K562 (cell line): ENCODE data around the gene SMARCA4. TPM values are rescaled to one million over a fixed set of nuclear protein-coding genes. Genes with fewer than 3 reads are reported as not detected.

ENCODE experiments used
- ATAC-seq: fragments of 200-7000 bp; cut with Tn5 transposase; 3 replicates; pipeline ENCODE4 v1.9.1; 2020; ENCODE audit warnings: moderate library complexity
- BruUV-seq: library from RNA; stranded (reverse); fragments of 400-500 nt; replicated peaks from 2 replicates; lab custom pipeline; 2021; lab: Mats Ljungman, UMichigan
- CTCF ChIA-PET: fragments of 300-600 bp; formaldehyde crosslinking; extraction: SDS; loops from one replicate; lab custom pipeline; 2021; ENCODE audit warnings: low intra/inter-chr PET ratio; lab: Yijun Ruan, JAX
- POLR2A ChIA-PET: fragments of 300-600, 350-650 bp; sonication (Branson Sonifier 250); formaldehyde crosslinking; extraction: SDS; loops from one replicate; lab custom pipeline; 2021; ENCODE audit warnings: antibody characterized with exemption, inconsistent platforms; lab: Yijun Ruan, JAX
- DNase-seq, 4 experiments: peaks; one replicate each; pipeline versions ENCODE4 v3.0.0 to v3.0.0-alpha.2; 2011 to 2018; ENCODE audit warnings: low spot score in 3 of 4, mixed read lengths in 3 of 4; ENCODE audit errors: extremely low read depth in 1 of 4
- FAIRE-seq: peaks from 2 replicates; lab custom pipeline; 2011; peaks lifted over from hg19 to GRCh38; lab: Jason Lieb, UNC
- H2AFZ ChIP-seq: 2 replicates; pipeline ENCODE4 v1.6.0; 2011; ENCODE audit warnings: low read depth, low read length, control low read depth, inconsistent platforms
- H3K27ac ChIP-seq: fragments of 200-600 bp; 3 replicates; pipeline ENCODE4 v1.8.0; 2011; ENCODE audit warnings: low read depth, mild to moderate bottlenecking, control low read depth, inconsistent platforms, low read length, moderate library complexity, mixed read lengths; ENCODE audit errors: extremely low read depth
- H3K27me3 ChIP-seq, 2 experiments: fragments of 300-600 bp in 1 of 2; 2 replicates in 1 of 2; 3 replicates in 1 of 2; pipeline versions ENCODE4 v1.6.0 to v1.8.0; 2011; ENCODE audit warnings: inconsistent platforms in 2 of 2, low read length in 2 of 2, mild to moderate bottlenecking in 1 of 2, mixed read lengths in 1 of 2, moderate library complexity in 1 of 2; ENCODE audit not compliant: control insufficient read depth in 2 of 2, insufficient read depth in 2 of 2
- H3K36me3 ChIP-seq: fragments of 300-600 bp; 3 replicates; pipeline ENCODE4 v1.8.0; 2011; ENCODE audit warnings: mild to moderate bottlenecking, low read length, inconsistent platforms; ENCODE audit not compliant: control insufficient read depth, insufficient read depth
- H3K4me1 ChIP-seq, 2 experiments: fragments of 200-600 bp in 1 of 2; replicated peaks in 1 of 2; 2 replicates in 1 of 2; 3 replicates in 1 of 2; pipeline versions ENCODE4 v1.5.1 to v1.8.0; 2011; ENCODE audit warnings: inconsistent platforms in 2 of 2, low read length in 2 of 2, mild to moderate bottlenecking in 1 of 2, mixed read lengths in 1 of 2, moderate library complexity in 1 of 2; ENCODE audit not compliant: control insufficient read depth in 2 of 2, insufficient read depth in 2 of 2
- H3K4me2 ChIP-seq: 2 replicates; pipeline ENCODE4 v1.6.1; 2011; ENCODE audit warnings: low read length, control low read depth, inconsistent platforms, mixed read lengths; ENCODE audit not compliant: insufficient read depth
- H3K4me3 ChIP-seq: fragments of 200-600 bp; sonication (generic), shearing (Covaris generic); 2 replicates; pipeline ENCODE4 v1.5.1; 2016; ENCODE audit warnings: control low read depth, inconsistent platforms
- H3K79me2 ChIP-seq: fragments of 200-600 bp; 3 replicates; pipeline ENCODE4 v1.8.0; 2011; ENCODE audit warnings: low read length, inconsistent platforms; ENCODE audit not compliant: control insufficient read depth, insufficient read depth
- H3K9ac ChIP-seq, 2 experiments: 2 replicates each; pipeline versions ENCODE4 v1.6.0 to v1.6.1; 2011; ENCODE audit warnings: low read depth in 2 of 2, low read length in 2 of 2, control low read depth in 1 of 2, inconsistent platforms in 1 of 2, mild to moderate bottlenecking in 1 of 2, mixed read lengths in 1 of 2; ENCODE audit not compliant: insufficient read depth in 1 of 2
- H3K9me1 ChIP-seq: one replicate; pipeline ENCODE4 v1.6.0; 2011; ENCODE audit warnings: inconsistent platforms, mild to moderate bottlenecking, low read length, moderate library complexity; ENCODE audit not compliant: control insufficient read depth, insufficient read depth
- H3K9me3 ChIP-seq: replicated peaks from 2 replicates; pipeline ENCODE4 v1.5.1; 2011; ENCODE audit warnings: low read depth, low read length, inconsistent platforms; ENCODE audit not compliant: control insufficient read depth, insufficient read depth
- H4K20me1 ChIP-seq: replicated peaks from 2 replicates; pipeline ENCODE4 v1.6.1; 2011; ENCODE audit warnings: low read length, inconsistent platforms, mixed read lengths; ENCODE audit not compliant: control insufficient read depth, insufficient read depth
- CREB5 ChIP-seq: fragments of 250-450 bp; sonication (Bioruptor Pico); IDR thresholded peaks from 2 replicates; pipeline ENCODE4 v1.5.0; 2020; ENCODE audit warnings: mild to moderate bottlenecking
- CTCF ChIP-seq, 3 experiments: IDR thresholded peaks in 2 of 3; conservative IDR thresholded peaks in 1 of 3; 2 replicates each; pipeline ENCODE4 v1.5.1; 2011 to 2012; ENCODE audit warnings: low read length in 3 of 3, mild to moderate bottlenecking in 3 of 3, control low read depth in 2 of 3, improper control_type of control experiment in 1 of 3, inconsistent platforms in 1 of 3, low read depth in 1 of 3, mixed read lengths in 1 of 3, moderate library complexity in 1 of 3; ENCODE audit not compliant: insufficient read depth in 2 of 3
- ETV5 ChIP-seq: sonication (generic); formaldehyde crosslinking; IDR thresholded peaks from 2 replicates; pipeline ENCODE4 v1.4.0; 2020; ENCODE audit warnings: low read depth, mild to moderate bottlenecking, missing genetic modification reagents
- FOXK1 ChIP-seq: sonication (generic); formaldehyde crosslinking; IDR thresholded peaks from 2 replicates; pipeline ENCODE4 v1.8.0; 2022; ENCODE audit warnings: missing genetic modification reagents, mild to moderate bottlenecking, borderline replicate concordance
- GABPA ChIP-seq: fragments of 200-800 bp; sonication (Bioruptor generic); conservative IDR thresholded peaks from 2 replicates; pipeline ENCODE4 v1.6.1; 2016; ENCODE audit warnings: low read depth, missing genetic modification characterization, missing compliant biosample characterization
- HMG20B ChIP-seq: fragments of 250-450 bp; sonication (Bioruptor Pico); IDR thresholded peaks from 2 replicates; pipeline ENCODE4 v1.5.0; 2021; ENCODE audit warnings: mild to moderate bottlenecking
- MLLT1 ChIP-seq, 2 experiments: fragments of 450-650 bp; IDR thresholded peaks; 2 replicates each; pipeline ENCODE4 v1.6.1; 2016
- POLR2A ChIP-seq: fragments of 450-650 bp; conservative IDR thresholded peaks from 2 replicates; pipeline ENCODE4 v1.6.1; 2016
- POLR2B ChIP-seq: fragments of 450-650 bp; IDR thresholded peaks from 2 replicates; pipeline ENCODE4 v1.6.1; 2018; ENCODE audit warnings: low read depth; ENCODE audit not compliant: partially characterized antibody
- POLR2G ChIP-seq: fragments of 200-400 bp; formaldehyde crosslinking; IDR thresholded peaks from 2 replicates; pipeline ENCODE4 v1.6.1; 2017; ENCODE audit warnings: low read depth, mild to moderate bottlenecking, antibody characterized with exemption, low read length, moderate library complexity
- SAP30 ChIP-seq: fragments of 200-600 bp; sonication (generic); IDR thresholded peaks from 2 replicates; pipeline ENCODE4 v1.6.1; 2012; ENCODE audit warnings: borderline replicate concordance, low read depth, mild to moderate bottlenecking, moderate library complexity, low read length, control low read depth, inconsistent platforms; ENCODE audit not compliant: insufficient read depth, poor library complexity, severe bottlenecking
- SUPT5H ChIP-seq: fragments of 450-650 bp; IDR thresholded peaks from 2 replicates; pipeline ENCODE4 v1.6.1; 2016
- TRIM24 ChIP-seq, 2 experiments: fragments of 450-650 bp; IDR thresholded peaks; 2 replicates each; pipeline ENCODE4 v1.6.1; 2016
- WHSC1 ChIP-seq: IDR thresholded peaks from one replicate; pipeline ENCODE4 v1.6.1; 2012; ENCODE audit warnings: low read length, control low read depth, inconsistent platforms
- ZNF217 ChIP-seq: sonication (generic); formaldehyde crosslinking; IDR thresholded peaks from 2 replicates; pipeline ENCODE4 v1.8.0; 2022; ENCODE audit warnings: mild to moderate bottlenecking, missing genetic modification reagents
- ZNF778 ChIP-seq: fragments of 450-650 bp; formaldehyde crosslinking; IDR thresholded peaks from 2 replicates; pipeline ENCODE4 v1.4.0; 2020; ENCODE audit warnings: mild to moderate bottlenecking, moderate library complexity
- WGBS: fragments of 100-300 bp; shearing (Covaris generic); methylation state at CpG from one replicate; pipeline ENCODE4 v1.1.6; 2016; ENCODE audit warnings: low coverage, mixed read lengths; ENCODE audit not compliant: insufficient coverage; ENCODE audit errors: missing lambda C conversion rate; 5-methylcytosine and 5-hydroxymethylcytosine counted together
- in situ Hi-C: fragments of 300-500 bp; cut with MboI; formaldehyde crosslinking; loops from 4 replicates; pipeline ENCODE4 v1.15.0; 2018; ENCODE audit warnings: inconsistent platforms, mixed read lengths
- intact Hi-C: fragments of 100-400 bp; cut with micrococcal nuclease; formaldehyde crosslinking; loops from 2 replicates; pipeline ENCODE4 v1.14.2; 2022
- polyA plus RNA-seq, 8 experiments: library from polyadenylated mRNA; depleted of rRNA in 4 of 8; stranded (reverse) in 5 of 8; unstranded in 3 of 8; fragments of >200 nt; fragmentation: Nextera tagmentation in 2 of 8; fragmentation: Illumina TruSeq in 1 of 8; extraction: Ambion mirVana in 2 of 8; extraction: Trizol in 1 of 8; gene quantifications; 2 replicates each; pipeline versions ENCODE4 v1.2.1 to v1.2.3, GENCODE V29; 2011 to 2014; ENCODE audit warnings: inconsistent platforms in 1 of 8, missing spikeins in 1 of 8
- total RNA-seq, 7 experiments: library from RNA; depleted of rRNA in 6 of 7; stranded (reverse); fragments of >200 nt in 6 of 7; fragmentation: Illumina TruSeq in 2 of 7; extraction: Trizol in 2 of 7; gene quantifications; 2 replicates each; pipeline versions ENCODE4 v1.2.1 to v1.2.3, GENCODE V29; 2011 to 2021; ENCODE audit warnings: low replicate concordance in 1 of 7

The SMARCA4 gene
- total and polyA plus RNA-seq, 9 of the 15 experiments (the other 6 are each of a cell fraction or from before 2014, with no cell fraction given) = 19.3 to 207 (median 52.1) TPM

- POLR2A ChIA-PET = interaction anchor here (1.3 to 1.4 kb wide), 2 partner anchors 11 to 42 kb away, joined by 3 to 4 read pairs; no protein-coding TSS in a partner anchor
Measured at GRCh38 chr19:10922638-10923014, 38.2 kb upstream of the SMARCA4 start.

More at GRCh38 chr19:10922638-10923014, 38.2 kb upstream of the SMARCA4 start:
- 87% methylated on average over 4 of the region's 13 CpGs for WGBS
- no peak overlapping the region for H3K27ac ChIP-seq
- H3K9me3 ChIP-seq = no peaks in the 10 kb centered on the region
- H3K4me3 ChIP-seq = no peak overlapping the region
- TSS peak; percentile 50 for BruUV-seq
- TF ChIP-seq POLR2A (peak; percentile 70), FOXK1 (no peak), TRIM24 (IDR thresholded peaks at IDR 0.05) (no peak), WHSC1 (no peak), POLR2B (peak; percentile 55), SAP30 (no peak), ETV5 (CRISPR knock-in tag) (no peak), POLR2G (0 out of 2 replicates have a peak, but pooled peaks have one; percentile 5), SUPT5H (peak; percentile 55), HMG20B (CRISPR knock-in tag) (no peak), ZNF778 (CRISPR knock-in tag) (no peak), ZNF217 (CRISPR knock-in tag) (no peak), CREB5 (CRISPR knock-in tag) (no peak), GABPA (no peak), CTCF (IDR thresholded peaks at IDR 0.05 in 2 of 3, conservative IDR thresholded peaks at IDR 0.05 in 1 of 3; ENCODE audit: insufficient read depth in 2 of 3, low read depth in 1 of 3, low read length in 3 of 3) (0 out of 6 replicates have a peak, but pooled peaks of 1 of the 3 experiments have one; percentile 17), MLLT1 (IDR thresholded peaks at IDR 0.05) (no peak)
- no peak overlapping the region for H3K9ac ChIP-seq
- FAIRE-seq (no peak), DNase-seq (peak in 1 of 4 experiments; percentile 10), ATAC-seq (peak; percentile 5; the same call in 2 of the 3 replicates)
- intact Hi-C loops (no loop called here), in situ Hi-C loops (no loop called here)
- H4K20me1 ChIP-seq = no peaks in the 10 kb centered on the region
- H3K79me2 ChIP-seq = peaks cover 6% of the 10 kb centered on the region
- H3K4me1 ChIP-seq = peaks cover 5 to 43% of the 10 kb centered on the region in 2 experiments; a peak in 4 of 5 replicates
- H3K27me3 ChIP-seq = no peaks in the 10 kb centered on the region
- H2AFZ ChIP-seq = no peak overlapping the region
- peaks cover 75% of the 10 kb centered on the region; the same call in 2 of the 3 replicates for H3K36me3 ChIP-seq
- CTCF ChIA-PET = no interaction called here
- peaks cover 5% of the 10 kb centered on the region for H3K9me1 ChIP-seq
- H3K4me2 ChIP-seq = no peak overlapping the region
